HepG2 (cell line): ENCODE data around the gene TSPAN13.

Experiments used
- EED ChIP-seq: sonication (generic); formaldehyde crosslinking; IDR thresholded peaks from 2 replicates; pipeline ENCODE4 v1.5.0; 2020; ENCODE audit warnings: mild to moderate bottlenecking, missing genetic modification reagents
- FOXK2 ChIP-seq: fragments of 450-650 bp; IDR thresholded peaks from 2 replicates; pipeline ENCODE4 v1.6.1; 2016
- RAD51 ChIP-seq: fragments of 450-650 bp; IDR thresholded peaks from 2 replicates; pipeline ENCODE4 v1.6.1; 2016; ENCODE audit warnings: borderline replicate concordance
- TBL1XR1 ChIP-seq: fragments of 150-350 bp; IDR thresholded peaks from 2 replicates; pipeline ENCODE4 v1.6.1; 2014; ENCODE audit warnings: borderline replicate concordance, low read length; ENCODE audit not compliant: partially characterized antibody
- ZNF512 ChIP-seq: sonication (generic); formaldehyde crosslinking; IDR thresholded peaks from 2 replicates; pipeline ENCODE4 v1.4.0; 2020; ENCODE audit warnings: mild to moderate bottlenecking, missing genetic modification reagents
- TF ChIP-seq, protein P1 (sequence below): sonication (generic); formaldehyde crosslinking; IDR thresholded peaks from 2 replicates; pipeline ENCODE4 v1.4.0; 2020; ENCODE audit warnings: low read depth, mild to moderate bottlenecking, missing genetic modification reagents
- TF ChIP-seq, protein P2 (sequence below): sonication (generic); formaldehyde crosslinking; IDR thresholded peaks from 2 replicates; pipeline ENCODE4 v1.5.0; 2020; ENCODE audit warnings: mild to moderate bottlenecking, missing genetic modification reagents
- TF ChIP-seq, protein P3 (sequence below): sonication (generic); formaldehyde crosslinking; IDR thresholded peaks from 2 replicates; pipeline ENCODE4 v1.5.0; 2020; ENCODE audit warnings: mild to moderate bottlenecking, missing genetic modification reagents, moderate library complexity

DNA sequence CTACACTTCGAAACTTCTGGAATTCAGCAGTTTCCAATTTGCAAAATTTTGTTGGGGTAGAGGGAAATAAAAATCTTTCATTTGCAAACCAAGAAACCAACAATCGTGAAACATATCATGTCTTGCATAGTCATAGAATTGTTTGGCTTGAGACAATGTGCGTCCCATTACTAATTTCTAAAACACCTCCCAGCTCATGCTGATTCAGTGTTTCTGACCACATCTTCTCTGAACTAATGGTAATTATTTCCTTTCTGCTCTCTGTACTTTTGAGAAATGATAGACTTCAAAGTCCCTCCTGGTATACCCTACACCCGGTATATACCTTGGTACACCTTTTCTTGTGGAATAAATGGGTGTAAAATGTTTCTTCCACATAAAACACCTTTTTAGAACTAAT lies 41.8 kb upstream of the TSPAN13 start:
- no peak for TF ChIP-seq FOXK2
- TF ChIP-seq, protein P1, sequence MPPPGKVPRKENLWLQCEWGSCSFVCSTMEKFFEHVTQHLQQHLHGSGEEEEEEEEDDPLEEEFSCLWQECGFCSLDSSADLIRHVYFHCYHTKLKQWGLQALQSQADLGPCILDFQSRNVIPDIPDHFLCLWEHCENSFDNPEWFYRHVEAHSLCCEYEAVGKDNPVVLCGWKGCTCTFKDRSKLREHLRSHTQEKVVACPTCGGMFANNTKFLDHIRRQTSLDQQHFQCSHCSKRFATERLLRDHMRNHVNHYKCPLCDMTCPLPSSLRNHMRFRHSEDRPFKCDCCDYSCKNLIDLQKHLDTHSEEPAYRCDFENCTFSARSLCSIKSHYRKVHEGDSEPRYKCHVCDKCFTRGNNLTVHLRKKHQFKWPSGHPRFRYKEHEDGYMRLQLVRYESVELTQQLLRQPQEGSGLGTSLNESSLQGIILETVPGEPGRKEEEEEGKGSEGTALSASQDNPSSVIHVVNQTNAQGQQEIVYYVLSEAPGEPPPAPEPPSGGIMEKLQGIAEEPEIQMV (CRISPR knock-in tag): no peak
- no peak for TF ChIP-seq ZNF512 (CRISPR knock-in tag)
- no peak for TF ChIP-seq TBL1XR1
- TF ChIP-seq EED (CRISPR knock-in tag): no peak
- TF ChIP-seq, protein P2, sequence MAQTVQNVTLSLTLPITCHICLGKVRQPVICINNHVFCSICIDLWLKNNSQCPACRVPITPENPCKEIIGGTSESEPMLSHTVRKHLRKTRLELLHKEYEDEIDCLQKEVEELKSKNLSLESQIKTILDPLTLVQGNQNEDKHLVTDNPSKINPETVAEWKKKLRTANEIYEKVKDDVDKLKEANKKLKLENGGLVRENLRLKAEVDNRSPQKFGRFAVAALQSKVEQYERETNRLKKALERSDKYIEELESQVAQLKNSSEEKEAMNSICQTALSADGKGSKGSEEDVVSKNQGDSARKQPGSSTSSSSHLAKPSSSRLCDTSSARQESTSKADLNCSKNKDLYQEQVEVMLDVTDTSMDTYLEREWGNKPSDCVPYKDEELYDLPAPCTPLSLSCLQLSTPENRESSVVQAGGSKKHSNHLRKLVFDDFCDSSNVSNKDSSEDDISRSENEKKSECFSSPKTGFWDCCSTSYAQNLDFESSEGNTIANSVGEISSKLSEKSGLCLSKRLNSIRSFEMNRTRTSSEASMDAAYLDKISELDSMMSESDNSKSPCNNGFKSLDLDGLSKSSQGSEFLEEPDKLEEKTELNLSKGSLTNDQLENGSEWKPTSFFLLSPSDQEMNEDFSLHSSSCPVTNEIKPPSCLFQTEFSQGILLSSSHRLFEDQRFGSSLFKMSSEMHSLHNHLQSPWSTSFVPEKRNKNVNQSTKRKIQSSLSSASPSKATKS (CRISPR knock-in tag): no peak
- TF ChIP-seq RAD51: no peak
- TF ChIP-seq, protein P3, sequence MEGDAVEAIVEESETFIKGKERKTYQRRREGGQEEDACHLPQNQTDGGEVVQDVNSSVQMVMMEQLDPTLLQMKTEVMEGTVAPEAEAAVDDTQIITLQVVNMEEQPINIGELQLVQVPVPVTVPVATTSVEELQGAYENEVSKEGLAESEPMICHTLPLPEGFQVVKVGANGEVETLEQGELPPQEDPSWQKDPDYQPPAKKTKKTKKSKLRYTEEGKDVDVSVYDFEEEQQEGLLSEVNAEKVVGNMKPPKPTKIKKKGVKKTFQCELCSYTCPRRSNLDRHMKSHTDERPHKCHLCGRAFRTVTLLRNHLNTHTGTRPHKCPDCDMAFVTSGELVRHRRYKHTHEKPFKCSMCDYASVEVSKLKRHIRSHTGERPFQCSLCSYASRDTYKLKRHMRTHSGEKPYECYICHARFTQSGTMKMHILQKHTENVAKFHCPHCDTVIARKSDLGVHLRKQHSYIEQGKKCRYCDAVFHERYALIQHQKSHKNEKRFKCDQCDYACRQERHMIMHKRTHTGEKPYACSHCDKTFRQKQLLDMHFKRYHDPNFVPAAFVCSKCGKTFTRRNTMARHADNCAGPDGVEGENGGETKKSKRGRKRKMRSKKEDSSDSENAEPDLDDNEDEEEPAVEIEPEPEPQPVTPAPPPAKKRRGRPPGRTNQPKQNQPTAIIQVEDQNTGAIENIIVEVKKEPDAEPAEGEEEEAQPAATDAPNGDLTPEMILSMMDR (CRISPR knock-in tag): no peak
